B cell (primary cell): ENCODE results near the gene SULT2B1.

Experiments
- CTCF ChIP-seq: fragments of 200-600 bp; IDR thresholded peaks from one replicate; pipeline ENCODE4 v1.8.0; 2022; ENCODE audit warnings: antibody characterized with exemption, mild to moderate bottlenecking
- EZH2 ChIP-seq: IDR thresholded peaks from 2 replicates; pipeline ENCODE4 v1.6.1; 2012; ENCODE audit warnings: borderline replicate concordance, low read depth, mild to moderate bottlenecking, moderate library complexity, low read length; ENCODE audit not compliant: insufficient read depth, poor library complexity, severe bottlenecking

GRCh38 chr19:48637449-48637947 is 85.5 kb downstream of the SULT2B1 start:
- TF ChIP-seq CTCF (no peak), EZH2 (no peak)
